HCT116 (cell line): Measurements from ENCODE around the gene RNF150.

Experiments used
- CEBPB ChIP-seq: IDR thresholded peaks from 2 replicates; pipeline ENCODE4 v1.6.1; 2012; ENCODE audit warnings: low read depth
- CTCF ChIP-seq, 3 experiments: fragments of 200-600 bp in 1 of 3; sonication (generic) in 1 of 3; IDR thresholded peaks in 2 of 3; conservative IDR thresholded peaks in 1 of 3; 2 replicates each; pipeline ENCODE4 v1.5.1; 2012 to 2017; ENCODE audit warnings: low read depth in 2 of 3, low read length in 2 of 3, antibody characterized with exemption in 1 of 3, borderline replicate concordance in 1 of 3, control low read depth in 1 of 3, mild to moderate bottlenecking in 1 of 3, mixed read lengths in 1 of 3, mixed run types in 1 of 3, moderate library complexity in 1 of 3; ENCODE audit not compliant: insufficient read depth in 1 of 3
- EZH2 ChIP-seq: fragments of 200-600 bp; sonication (generic); IDR thresholded peaks from 2 replicates; pipeline ENCODE4 v1.6.1; 2017; ENCODE audit warnings: antibody characterized with exemption, mixed run types
- JUND ChIP-seq: IDR thresholded peaks from 2 replicates; pipeline ENCODE4 v1.6.1; 2012
- POLR2A ChIP-seq: IDR thresholded peaks from 2 replicates; pipeline ENCODE4 v1.7.0; 2011; ENCODE audit warnings: borderline replicate concordance; ENCODE audit not compliant: insufficient read depth, insufficient read length; ENCODE audit errors: extremely low read depth
- POLR2AphosphoS5 ChIP-seq: IDR thresholded peaks from 2 replicates; pipeline ENCODE4 v1.6.1; 2011; ENCODE audit warnings: mild to moderate bottlenecking, low read depth, low read length, moderate library complexity
- RAD21 ChIP-seq: IDR thresholded peaks from 2 replicates; pipeline ENCODE4 v1.6.1; 2012; ENCODE audit warnings: low read depth, mild to moderate bottlenecking
- SIN3A ChIP-seq: IDR thresholded peaks from 2 replicates; pipeline ENCODE4 v1.6.1; 2012; ENCODE audit warnings: low read depth
- SP1 ChIP-seq: IDR thresholded peaks from 2 replicates; pipeline ENCODE4 v1.6.1; 2012; ENCODE audit warnings: low read depth
- SRF ChIP-seq: IDR thresholded peaks from 2 replicates; pipeline ENCODE4 v1.6.1; 2012; ENCODE audit warnings: low read depth
- ZFX ChIP-seq: fragments of 450-650 bp; IDR thresholded peaks from 2 replicates; pipeline ENCODE4 v1.6.1; 2017
- ZNF274 ChIP-seq: fragments of 200-500 bp; sonication (Bioruptor generic); IDR thresholded peaks from 2 replicates; pipeline ENCODE4 v1.6.1; 2014; ENCODE audit warnings: mild to moderate bottlenecking, low read depth, low read length, inconsistent platforms
- TF ChIP-seq, protein P1 (sequence below): IDR thresholded peaks from 2 replicates; pipeline ENCODE4 v1.6.1; 2012; ENCODE audit warnings: low read depth
- TF ChIP-seq, protein P2 (sequence below): IDR thresholded peaks from 2 replicates; pipeline ENCODE4 v1.6.1; 2012

GRCh38 chr4:141117935-141118334 is 15.3 kb downstream of the RNF150 start:
- TF ChIP-seq CTCF (IDR thresholded peaks at IDR 0.05 in 2 of 3, conservative IDR thresholded peaks at IDR 0.05 in 1 of 3; ENCODE audit: borderline replicate concordance in 1 of 3, insufficient read depth in 1 of 3, low read depth in 2 of 3, low read length in 2 of 3): no peak
- no peak for TF ChIP-seq ZFX
- no peak for TF ChIP-seq SRF
- no peak for TF ChIP-seq POLR2A
- TF ChIP-seq, protein P1, sequence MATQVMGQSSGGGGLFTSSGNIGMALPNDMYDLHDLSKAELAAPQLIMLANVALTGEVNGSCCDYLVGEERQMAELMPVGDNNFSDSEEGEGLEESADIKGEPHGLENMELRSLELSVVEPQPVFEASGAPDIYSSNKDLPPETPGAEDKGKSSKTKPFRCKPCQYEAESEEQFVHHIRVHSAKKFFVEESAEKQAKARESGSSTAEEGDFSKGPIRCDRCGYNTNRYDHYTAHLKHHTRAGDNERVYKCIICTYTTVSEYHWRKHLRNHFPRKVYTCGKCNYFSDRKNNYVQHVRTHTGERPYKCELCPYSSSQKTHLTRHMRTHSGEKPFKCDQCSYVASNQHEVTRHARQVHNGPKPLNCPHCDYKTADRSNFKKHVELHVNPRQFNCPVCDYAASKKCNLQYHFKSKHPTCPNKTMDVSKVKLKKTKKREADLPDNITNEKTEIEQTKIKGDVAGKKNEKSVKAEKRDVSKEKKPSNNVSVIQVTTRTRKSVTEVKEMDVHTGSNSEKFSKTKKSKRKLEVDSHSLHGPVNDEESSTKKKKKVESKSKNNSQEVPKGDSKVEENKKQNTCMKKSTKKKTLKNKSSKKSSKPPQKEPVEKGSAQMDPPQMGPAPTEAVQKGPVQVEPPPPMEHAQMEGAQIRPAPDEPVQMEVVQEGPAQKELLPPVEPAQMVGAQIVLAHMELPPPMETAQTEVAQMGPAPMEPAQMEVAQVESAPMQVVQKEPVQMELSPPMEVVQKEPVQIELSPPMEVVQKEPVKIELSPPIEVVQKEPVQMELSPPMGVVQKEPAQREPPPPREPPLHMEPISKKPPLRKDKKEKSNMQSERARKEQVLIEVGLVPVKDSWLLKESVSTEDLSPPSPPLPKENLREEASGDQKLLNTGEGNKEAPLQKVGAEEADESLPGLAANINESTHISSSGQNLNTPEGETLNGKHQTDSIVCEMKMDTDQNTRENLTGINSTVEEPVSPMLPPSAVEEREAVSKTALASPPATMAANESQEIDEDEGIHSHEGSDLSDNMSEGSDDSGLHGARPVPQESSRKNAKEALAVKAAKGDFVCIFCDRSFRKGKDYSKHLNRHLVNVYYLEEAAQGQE: no peak
- no peak for TF ChIP-seq EZH2
- no peak for TF ChIP-seq POLR2AphosphoS5
- TF ChIP-seq RAD21: no peak
- no peak for TF ChIP-seq SIN3A
- TF ChIP-seq SP1: no peak
- TF ChIP-seq CEBPB: no peak
- no peak for TF ChIP-seq ZNF274
- TF ChIP-seq JUND: no peak
- TF ChIP-seq, protein P2, sequence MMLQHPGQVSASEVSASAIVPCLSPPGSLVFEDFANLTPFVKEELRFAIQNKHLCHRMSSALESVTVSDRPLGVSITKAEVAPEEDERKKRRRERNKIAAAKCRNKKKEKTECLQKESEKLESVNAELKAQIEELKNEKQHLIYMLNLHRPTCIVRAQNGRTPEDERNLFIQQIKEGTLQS: no peak
